Astrocyte of the hippocampus (primary cell): ENCODE measurements around the gene EIF3J.
"Not testable (repeated sequence)": the region's sequence is repeated elsewhere in the genome, so short reads cannot be mapped to it uniquely, and the experiment has no call there.

Source experiments
- DNase-seq: peaks from one replicate; pipeline ENCODE4 v3.0.0; 2011; ENCODE audit warnings: low read depth, low spot score

EIF3J gene

DNA sequence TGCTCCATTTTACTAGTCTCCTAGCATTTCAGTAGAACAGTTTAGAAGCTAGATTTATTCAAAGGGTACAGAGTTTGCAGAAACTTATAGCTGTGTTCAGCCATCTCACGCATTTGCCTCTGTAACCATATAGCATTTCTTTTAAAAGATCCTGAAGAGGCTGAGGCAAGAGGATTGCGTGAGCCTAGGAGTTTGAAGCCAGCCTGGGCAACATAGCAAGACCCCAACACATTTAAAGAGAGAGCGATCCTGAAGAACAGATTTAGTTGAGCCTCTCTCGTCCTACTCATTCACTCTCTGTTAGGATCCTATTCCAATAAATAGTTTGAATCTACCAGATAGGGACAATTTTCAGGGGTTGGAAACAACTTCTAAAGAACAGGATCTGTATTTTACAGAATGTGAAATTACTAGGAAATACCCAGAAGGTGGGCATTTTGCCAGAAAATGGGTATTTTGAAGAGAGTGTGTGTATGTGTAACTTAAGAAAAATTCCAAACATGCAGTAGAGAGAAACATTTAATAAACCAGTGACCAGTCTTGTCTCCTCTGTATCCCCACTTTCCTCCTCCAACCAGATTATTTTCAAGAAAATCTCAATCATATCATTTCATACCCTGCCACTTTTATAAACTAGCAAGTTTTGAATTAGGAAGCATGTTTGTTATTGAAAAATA, 4.5 kb downstream of the EIF3J start:
- DNase-seq = peak; percentile 89

DNA sequence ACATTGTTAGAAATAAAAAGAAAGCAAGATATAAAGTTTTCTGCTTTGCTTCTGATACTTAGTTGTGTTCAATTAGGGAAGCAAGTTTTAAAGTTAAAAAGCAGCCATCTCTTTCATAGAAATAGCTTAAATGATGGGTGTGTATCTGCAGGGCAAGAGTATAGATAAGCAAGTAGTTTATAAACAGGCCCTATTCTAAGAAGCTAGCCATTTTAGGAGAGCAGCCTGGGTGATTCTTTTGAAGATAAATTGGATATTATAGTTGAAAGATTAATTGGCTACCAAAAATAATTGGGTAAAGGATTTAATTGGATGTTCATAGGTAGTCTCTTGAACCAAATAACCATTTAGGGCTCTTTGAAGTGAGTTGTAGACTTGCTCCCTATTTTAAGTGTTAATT, 5.6 kb downstream of the EIF3J start:
- DNase-seq = no peak

DNA sequence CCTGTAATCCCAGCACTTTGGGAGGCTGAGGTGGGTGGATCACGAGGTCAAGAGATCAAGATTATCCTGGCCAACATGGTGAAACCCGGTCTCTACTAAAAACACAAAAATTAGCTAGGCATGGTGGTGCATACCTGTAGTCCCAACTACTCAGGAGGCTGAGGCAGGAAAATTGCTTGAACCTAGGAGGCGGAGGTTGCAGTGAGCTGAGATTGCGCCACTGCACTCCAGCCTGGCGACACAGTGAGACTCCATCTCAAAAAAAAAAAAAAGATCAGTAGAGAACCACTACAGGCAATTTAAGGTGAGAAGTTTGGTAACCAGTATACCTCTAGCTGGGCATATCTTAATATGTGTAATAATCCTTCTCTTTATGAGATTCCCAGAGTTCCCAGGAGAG, 7.8 kb downstream of the EIF3J start:
- not testable (repeated sequence) for DNase-seq

DNA sequence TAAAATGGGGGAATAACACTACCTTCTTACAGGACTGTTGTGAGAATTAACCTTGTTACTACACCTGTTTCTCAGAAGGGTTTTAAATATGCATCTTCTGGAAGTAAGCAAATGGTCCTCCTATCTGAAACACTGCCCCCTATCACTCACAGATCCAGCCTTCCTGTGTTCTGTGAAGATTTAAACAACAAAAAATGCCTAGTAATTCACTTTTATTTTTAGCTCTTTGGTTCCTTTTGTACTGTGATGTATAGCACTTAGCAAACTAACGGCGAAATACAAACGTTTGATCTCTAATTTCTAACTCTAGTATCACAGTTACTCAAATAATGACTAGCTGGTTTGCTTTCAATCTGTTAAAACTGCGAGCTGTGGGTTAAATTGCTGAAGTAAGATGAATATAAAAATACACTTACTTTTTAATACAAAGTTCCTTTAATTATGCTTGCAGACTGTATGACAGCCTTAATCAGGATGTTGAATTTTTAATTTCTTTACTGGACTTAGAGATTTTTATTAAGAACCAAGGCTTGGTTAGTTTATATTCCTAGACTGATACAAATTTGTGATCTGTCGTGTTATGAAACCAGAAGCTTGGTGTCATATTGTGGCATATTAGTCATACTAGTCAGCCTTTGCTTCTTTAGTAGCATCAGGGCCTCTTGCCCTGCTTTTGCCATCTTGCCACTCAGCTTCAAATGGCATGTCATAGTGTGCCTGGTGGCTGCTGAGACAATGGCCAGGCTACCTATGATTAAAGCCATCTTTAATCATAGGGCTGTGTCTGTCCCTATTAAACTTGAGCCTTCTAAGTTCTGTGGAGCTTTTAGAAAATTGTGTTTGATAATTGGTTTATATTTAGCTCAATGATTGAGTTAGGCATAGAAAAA, 9.2 kb downstream of the EIF3J start:
- no peak for DNase-seq

DNA sequence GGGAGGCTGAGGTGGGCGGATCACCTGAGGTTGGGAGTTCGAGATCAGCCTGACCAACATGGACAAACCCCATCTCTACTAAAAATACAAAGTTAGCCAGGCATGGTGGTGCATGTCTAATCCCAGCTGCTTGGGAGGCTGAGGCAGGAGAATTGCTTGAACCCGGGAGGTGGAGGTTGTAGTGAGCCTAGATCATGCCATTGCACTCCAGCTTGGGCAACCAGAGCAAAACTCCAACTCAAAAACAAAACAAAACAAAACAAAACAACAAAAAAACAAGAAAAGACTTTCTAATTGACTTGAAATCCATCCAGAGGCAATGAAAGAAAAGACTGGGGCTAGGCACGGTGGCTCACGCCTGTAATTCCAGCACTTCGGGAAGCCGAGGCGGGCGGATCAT, 12.2 kb downstream of the EIF3J start:
- DNase-seq = not testable (repeated sequence)

DNA sequence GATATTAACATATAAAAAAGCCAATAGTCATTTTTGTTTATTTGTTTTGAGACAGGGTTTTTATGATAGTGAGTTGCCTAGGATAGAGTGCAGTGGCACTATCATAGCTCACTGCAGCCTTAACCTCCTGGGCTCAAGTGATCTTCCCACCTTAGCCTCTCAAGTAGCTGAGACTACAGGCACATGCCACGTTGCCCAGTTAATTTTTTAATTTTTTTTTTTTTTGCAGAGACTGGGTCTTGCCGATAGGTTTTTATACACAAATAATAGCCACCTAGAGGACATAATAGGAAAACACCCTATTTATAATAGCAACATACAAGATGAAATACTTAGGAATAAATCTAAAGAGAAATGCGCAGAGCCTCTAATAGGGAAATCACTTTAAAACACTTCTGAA, 13.3 kb downstream of the EIF3J start:
- DNase-seq = peak; percentile 44

DNA sequence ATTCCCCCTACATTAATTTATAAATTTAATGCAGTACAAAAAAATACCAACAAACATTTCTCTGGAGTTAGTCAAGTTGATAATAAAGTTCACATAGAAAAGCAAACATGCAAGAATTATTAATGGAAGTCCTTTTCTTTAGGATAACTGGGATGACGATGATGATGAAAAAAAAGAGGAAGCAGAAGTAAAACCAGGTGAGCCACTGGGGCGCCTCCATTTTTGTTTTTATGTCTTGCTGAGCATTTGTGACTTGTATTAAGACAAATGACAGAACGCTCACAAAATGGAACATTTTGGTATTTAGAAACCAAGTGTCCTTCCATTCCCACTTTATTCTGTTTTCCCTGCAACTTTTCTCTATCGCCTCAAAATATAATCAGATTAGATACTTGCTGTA, 13.8 kb downstream of the EIF3J start:
- no peak for DNase-seq

DNA sequence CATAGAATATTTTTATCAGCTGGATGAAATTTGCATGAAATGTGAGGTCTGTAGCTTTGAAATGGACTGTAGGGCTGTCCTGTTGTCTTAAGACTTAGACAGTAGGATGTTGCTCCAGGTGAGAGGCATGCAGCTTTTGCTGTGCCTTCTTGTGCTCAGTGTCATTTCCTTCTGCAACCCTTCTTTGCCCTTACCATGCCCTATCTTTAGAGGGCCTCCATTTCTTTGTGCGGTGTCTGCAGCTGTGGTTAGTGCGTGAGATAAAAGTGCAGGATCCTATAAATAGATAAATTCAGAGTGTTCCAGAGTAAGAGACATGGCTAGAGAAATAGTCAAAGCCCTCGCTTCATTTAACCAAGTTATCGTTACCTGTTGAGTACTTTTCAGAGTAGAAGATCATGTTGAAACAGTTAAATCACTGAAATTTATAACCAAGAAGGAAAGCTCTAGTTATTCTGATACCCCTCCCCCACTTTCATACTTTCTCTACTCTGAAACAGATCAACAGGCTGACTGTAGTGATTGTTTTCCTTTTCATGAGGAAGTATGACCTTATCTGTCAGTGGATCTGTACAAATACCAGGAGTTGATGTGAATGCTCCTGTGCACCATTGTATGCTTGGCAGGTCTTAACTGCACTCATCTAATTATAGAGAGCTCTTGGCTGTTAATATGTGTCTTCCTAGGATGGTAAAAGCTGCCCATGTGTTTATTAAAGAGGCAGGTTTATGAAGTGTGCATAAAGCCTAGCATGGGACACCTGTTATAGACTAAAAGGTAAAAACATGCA, 18.2 kb downstream of the EIF3J start:
- DNase-seq = no peak

DNA sequence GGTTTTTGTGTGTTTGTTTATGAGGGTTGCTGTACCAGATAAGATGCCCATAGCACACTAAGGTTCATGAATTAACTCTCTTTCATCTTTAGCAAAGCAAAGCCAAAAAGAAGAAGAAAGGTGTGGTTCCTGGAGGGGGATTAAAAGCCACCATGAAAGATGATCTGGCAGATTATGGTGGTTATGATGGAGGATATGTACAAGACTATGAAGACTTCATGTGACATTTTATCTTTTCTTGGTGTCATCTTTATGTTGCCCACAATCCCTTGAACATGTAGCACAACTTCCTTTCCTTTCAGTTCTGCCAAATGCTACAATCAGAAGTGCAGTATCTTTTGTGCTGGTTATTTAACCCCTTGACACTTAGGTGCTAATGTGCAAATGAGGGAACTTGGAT, 24.0 kb downstream of the EIF3J start:
- not testable (repeated sequence) for DNase-seq

DNA sequence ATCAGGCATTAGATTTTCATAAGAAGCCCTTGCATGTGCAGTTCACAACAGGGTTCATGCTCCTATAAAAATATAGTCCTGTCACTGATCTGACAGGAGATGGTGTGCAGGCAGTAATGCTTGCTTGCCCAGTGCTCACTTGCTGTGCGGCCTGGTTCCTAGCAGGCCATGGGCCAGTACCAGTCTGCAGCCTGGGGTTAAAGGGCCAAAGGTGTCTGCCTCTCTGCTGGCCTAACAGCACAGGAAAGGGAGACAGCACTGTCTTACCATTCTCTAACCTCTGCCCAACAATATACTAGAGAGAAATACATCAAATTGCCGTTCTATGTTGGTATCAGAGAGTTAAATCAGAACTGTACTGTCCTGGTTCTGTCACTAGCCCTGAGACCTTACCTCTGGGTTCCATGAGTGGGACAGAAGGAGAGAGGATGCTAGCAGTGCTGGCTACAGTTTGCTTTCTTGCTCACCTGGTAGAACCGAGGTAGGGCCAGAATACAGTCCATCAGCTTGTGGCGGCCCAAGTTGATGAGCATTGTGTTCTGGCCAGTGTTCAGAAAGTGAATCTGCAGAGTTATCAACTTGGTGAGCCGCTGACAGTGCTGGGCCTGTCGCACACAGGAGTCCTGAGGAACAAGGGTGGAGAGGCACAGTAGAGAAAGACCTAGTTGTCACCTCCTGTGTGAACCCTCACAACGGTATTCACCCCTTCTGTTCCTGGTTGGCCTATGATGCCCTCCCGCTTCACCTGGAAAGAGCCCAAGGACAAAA, 28.6 kb downstream of the EIF3J start:
- DNase-seq = no peak

DNA sequence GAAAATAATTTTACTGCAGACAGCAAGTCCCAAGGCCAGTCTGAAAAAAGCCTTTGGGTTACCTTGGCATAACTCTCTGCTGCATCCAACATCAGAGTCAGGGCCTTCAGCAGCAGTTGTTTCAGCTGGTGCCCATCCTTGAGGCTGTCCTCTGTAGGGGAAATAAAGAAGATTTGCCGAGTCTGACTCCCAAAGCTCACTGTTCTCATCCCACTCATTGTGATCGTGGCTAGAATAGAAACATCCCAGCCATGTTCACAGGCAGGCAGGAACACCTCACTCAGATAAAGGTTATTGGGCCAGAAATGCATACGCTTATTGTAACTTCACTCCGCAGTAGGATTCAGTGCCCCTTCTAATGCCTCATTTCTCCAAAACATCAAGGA, 29.2 kb downstream of the EIF3J start:
- DNase-seq = no peak

DNA sequence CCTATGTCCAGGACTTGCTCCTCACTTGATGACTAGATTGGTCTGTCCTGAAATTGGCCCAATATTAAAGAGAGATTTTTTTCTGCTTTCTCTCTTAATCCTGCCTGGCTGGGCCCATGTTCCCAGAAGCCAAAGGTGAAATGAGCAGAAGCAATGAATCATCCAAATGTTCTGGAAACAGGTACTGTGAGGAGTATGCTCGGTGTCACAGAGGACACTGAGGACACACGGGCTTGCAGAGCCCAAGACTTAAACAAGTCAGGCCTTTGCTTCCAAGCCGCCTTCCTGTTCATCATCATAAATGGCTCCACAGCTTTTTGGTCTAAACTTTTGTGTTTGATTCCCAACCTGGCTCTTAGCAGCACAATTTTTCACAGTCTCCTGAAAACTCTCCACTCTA, 31.4 kb downstream of the EIF3J start:
- DNase-seq = no peak

DNA sequence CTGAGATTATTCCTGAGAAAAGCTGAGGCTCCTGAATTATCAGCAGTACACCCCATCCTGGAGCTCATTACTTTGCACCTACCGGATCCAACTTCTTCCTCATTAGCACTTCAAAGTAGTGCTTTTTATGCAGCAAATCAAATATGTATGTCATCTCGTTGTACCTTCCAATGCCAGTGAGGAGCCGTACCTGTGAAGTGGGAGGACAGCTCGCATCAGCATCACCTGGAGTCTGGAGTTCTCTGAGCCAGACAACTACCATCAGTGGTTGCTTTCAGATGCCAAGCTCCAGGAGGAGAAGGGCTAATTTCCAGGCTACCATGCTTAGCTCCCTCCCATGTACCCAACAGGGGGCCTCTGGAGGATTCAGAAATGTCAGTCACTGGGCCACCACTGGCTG, 32.4 kb downstream of the EIF3J start:
- DNase-seq = no peak

DNA sequence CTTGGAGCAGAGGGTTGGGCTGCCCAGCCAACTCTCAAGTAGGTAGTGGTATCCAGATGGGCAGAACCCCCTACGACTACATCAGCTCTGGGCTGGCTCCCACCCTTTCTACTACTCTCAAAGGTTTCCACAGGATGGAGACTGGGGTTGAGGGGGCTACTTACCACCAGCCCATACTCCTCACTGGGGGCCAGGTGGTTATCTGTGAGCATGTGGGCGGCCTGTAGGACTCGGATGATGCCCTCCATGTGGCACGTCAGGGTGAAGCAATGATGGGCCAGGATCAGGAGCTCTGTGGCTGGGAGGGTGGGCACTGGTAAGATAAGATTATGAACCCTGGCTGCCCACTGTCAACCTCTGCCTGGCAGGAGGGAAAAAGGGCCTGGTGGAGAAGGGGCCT, 33.4 kb downstream of the EIF3J start:
- no peak for DNase-seq

DNA sequence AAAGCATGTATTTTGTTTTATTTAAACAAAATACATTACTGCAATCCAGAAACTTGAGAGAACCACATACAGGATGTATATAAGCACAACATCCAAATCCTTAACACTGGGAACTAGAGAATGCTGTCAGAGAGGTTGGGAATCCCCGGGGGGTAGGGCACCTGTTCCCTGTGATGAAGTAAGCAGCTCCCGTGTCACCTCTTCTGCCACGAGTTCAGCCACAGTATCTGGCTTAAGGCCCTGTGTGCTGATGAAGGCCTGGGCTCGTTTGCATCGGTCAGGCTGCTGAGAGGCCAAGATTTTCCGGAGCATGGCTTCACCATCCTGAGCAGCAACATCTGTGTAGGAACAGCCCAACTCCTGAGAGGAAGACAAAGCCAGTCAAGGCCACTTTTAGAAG, 36.4 kb downstream of the EIF3J start:
- DNase-seq = no peak

DNA sequence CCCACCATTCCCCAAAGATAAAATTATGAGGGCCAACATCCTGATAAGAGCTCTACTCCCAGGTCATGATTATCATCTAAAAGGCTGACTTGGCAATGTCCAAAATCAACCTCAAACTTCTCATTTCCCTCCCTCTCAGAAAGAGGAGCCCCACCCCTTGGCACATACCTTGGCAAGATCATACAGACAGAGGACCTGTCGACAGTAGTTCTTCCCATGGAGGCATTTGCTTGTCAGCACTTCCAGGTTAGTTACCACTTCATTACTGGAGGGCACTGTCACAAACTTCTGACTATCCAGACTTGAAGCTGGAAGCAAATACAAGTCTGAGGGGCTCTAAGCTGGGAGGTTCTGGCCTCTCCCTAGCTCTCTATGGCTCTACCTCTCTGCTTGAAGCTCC, 37.8 kb downstream of the EIF3J start:
- DNase-seq = no peak

DNA sequence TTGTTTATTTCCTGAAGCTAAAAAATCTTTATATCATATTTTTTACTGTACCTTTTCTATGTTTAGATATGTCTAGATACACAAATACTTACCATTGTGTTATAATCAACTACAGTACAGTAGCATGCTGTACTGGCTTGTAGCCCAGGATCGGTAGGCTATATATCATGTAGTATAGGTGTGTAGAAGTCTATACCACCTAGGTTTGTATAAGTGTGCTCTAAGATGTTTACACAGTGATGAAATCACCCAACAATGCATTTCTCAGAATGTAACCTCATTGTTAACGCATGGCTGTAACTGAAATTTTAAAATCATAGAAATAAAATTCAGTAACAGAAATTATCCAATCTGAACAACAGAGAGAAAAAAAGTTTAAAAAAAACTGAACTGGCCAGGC, 43.2 kb downstream of the EIF3J start:
- no peak for DNase-seq

DNA sequence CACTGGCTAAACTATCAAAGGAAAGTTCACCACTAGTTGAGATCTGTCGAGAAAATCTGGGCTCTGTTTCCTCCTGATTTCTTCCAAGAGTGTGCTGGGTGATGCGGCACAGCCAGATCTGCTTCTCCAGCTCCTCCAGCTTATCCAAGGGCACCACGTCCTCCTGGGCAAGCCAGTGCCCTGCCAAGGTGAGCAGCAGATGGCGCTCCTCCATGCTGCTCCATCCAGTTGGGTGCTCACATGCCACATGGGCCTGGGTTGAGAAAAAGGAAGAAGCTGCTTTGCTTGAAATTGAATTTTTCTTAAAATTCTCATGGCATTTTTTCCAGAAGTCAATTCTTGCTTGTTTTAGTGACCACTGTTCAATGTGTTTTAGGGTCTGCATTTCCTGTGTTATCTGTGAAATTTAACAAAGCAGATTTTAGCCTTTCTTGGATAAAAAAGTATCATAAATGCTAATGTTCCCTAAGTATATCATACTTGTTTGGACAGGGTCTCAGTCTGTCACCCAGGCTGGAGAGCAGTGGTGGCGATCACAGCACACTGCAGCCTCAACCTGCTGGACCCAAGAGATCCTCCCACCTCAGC, 47.3 kb downstream of the EIF3J start:
- DNase-seq = peak; percentile 26

DNA sequence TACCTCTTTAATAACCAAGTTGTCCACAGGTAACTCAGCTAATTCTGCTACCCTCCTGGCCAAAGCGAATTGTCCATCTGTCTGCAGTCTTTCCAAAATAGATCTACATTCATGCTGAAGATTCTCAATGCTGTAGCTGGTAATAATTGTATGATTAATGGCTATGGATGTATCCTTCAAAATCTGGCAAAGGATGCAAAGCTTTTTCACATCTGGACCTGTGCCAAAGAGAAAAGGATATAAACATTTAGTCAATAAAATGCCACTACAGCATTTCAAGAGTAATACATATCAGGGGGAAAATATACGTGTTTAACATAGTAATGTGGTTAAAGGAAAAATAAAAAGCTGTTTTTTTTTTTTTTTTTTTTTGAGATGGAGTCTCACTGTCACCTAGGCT, 48.7 kb downstream of the EIF3J start:
- DNase-seq = no peak

DNA sequence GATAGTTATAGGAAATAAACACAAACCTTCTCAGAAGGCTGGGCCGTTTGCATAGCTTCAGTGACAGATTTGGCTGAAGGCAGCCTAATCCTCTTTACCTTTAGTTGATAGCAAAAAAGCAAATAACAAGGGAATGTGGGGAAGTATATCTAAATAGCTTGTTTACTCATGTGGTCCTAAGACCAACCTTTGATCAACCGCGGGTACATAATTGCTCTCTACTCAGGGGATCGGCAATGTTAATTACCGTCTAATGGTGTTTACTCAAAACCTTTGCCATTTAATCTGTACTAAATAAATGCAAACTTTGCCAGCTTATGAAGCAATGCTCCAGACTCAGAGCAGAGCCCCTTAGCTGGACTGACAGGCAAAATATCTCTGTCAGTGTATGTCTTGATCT, 51.6 kb downstream of the EIF3J start:
- no peak for DNase-seq

DNA sequence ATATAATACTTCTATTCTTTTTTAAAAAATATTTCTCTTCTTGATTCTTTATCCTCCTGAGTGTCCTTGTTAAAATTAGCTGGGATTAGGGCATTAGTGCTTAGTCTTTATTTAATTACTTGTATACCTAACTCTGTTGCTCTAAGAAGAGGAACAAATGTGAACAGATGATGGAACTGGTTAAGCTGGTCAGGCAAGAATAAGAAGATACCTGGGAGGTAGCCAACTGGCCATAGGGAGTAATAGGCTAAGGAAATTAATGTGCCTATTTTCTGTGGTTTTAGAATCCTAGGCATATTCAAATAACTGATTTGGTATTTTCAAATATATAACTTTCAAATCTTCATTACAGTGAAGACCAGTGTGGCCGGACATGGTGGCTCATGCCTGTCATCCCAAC, 54.4 kb downstream of the EIF3J start:
- no peak for DNase-seq
